HTR-8/SVneo (cell line): ENCODE results near the gene DRGX.

Experiments
- DNase-seq: peaks from one replicate; pipeline ENCODE4 v3.0.0; 2011; ENCODE audit warnings: low spot score, mixed read lengths; ENCODE audit not compliant: insufficient read length
- FAIRE-seq: peaks from 2 replicates; lab custom pipeline; 2011; peaks lifted over from hg19 to GRCh38; lab: Jason Lieb, UNC

Gene DRGX

DNA sequence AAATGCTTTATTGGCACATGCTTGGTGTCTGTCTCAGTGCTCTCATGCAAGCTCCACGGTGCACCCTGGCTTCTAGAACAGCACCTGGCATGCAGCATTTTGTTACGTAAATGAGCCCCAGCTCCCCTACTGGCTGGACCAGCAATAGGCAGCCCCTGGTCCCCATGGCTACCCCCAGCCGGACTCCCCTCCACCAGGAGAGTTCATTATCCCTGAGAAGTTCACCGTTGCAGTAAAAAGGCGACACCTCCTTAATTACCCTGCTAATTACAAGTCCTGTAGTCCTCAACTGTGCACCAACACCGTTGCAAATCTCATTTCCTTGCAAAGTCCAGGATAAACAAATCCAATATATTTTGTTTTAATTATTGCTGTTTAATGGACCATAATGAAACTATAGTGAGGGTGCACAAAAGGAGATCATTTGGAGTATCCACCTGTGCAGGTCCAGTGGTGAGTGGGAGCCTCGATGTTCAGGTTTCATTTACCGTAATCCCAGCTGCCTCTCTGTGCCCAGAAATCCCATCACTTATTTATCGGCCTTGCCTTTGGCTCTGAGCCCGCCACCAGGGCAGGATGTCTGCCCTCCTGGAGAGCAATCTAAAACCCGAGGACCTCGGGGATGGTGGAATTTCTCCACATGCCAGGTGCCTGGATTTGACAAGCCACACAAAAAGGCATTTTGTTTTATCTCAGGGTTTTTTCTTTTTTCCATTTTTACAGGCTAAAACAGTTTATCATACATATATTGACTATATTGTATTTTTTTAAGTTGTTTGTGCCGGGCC, 12.8 kb upstream of the DRGX start:
- DNase-seq, result no peak

DNA sequence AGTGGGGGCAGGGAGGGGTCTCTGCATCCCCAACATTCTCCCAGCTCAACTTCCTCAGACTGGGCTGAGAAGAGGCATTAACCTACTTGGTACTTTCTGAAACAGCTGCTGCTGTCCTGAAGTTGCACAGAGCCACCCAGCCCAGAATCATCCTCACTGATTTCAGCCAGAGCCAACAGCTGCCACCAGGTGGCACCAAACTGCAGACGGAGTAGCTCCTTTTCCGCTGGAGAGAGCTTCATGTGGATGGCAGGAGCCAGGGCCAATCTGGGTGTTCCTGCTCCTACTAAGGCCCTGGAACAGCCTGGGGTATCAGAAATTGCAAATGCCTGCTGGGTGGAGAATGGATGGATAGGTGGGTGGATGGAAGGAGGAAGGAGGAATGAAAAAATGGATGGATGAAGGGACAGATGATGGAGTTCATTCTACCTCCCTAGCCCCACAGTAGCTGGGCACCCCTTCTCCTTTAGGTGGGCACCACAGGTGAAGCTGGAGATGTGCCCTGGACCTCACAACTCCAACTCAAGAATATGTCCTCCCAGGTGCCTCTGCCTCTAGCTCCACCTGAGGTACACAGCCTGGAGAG, 11.8 kb upstream of the DRGX start:
- peak; percentile 82 for DNase-seq
- peak; percentile 55 for FAIRE-seq

More for the DNA sequence above, 12.8 kb upstream of the DRGX start:
- FAIRE-seq, result no peak

DNA sequence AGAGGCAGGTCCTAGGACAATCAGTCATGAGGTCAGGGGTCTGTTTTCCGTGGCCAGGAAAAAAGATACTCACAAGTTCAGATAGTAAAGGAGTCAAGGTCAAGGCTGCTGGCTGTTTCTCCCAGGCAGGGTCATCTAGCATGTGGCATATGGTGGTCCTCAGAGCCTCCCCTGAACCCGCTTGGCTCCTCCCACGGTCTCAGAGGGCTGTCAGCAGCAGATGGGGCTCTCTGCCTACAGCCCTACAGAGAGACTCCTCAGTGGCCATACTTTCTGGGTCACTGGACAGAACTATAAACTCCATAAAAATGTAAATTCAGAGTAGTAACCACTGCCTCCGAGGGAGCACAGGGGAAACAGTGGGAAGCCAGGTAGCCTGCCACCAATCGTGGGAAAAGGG, 11.3 kb upstream of the DRGX start:
- DNase-seq (no peak), FAIRE-seq (no peak)

DNA sequence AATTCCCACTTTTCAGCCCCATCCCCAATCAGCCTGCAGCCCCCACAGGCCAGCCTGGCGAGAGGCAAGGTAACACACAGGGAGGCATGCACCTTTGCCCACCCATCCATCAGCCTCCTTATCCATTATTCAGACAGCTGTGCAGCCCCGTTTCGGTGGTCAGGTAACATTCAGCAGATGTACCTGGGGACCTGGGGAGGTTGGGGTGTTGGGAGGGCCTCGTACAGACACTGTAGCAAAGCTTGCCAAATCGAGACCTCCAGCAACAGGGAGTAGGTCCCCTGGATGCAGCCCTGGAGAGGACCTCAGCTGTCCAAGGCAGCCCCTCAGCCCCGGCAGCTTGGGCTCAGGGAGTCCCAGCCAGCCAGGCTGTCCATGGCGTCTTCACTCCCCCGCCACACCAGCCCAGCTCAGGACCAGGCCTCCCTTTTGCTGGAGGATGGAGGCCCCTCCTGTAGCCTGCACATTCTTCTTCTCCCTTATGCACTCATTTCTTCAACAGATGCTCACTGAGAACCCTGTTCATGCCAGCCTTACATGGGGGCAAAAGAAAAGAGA, 8.5 kb upstream of the DRGX start:
- no peak for DNase-seq
- no peak for FAIRE-seq

DNA sequence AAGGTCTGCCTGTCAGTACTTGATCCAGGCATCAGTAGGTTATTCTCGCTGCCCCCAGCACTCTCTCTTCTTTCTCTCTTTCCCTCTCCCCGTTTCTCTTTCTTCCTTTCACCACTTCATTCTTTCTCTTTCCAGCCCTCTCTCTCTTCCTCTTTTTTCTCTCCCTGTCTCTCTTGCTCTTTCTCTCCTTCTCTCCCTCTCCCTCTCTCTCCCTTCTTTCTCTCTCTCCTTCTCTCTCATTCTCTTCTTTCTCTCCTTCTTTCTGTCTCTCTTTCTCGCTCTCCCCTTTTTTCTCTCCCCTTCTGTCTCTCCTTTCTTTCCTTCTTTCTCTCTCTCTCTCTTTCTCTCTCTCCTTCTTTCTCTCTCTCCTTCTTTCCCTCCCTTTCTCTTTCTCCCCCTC, 7.5 kb upstream of the DRGX start:
- DNase-seq (no peak), FAIRE-seq (no peak)

DNA sequence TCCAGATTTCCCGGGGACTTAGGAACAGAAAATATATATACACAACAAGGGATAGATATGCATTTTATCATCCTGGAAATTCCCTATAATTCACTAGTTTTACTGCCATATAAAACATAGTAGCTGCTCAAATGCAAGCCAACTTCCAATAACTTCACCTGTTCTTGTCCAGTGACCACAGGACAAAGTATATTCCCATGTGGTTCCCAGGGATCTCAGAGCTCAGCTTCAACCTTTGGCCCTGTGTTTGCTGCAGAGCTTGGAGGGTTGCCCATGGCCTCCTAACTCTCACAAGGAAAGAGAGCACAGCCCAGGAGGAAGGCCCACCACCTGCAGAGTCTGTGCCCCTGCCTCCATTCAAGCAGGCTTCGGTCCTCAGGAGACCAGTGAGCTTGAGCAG, 4.5 kb upstream of the DRGX start:
- no peak for DNase-seq
- FAIRE-seq, result no peak

DNA sequence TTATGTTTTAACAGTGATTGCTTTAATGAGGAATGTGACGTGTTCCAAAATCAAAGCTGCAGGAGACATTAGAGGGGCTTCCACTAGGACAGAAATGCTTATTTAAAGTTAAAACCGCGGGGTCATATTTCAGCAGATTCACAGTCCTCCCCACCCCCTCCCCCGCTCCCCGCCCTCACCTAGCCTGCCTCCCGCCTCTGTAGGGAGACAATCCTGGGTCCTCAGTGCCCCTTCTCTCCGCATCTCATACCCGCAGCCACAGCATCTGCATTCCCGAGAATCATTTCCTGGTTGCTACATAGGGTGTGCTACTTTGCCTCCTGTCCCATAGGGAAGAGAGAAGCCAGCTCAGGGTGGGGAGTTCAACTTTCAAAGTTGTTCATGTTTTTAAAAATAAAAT, 3.1 kb upstream of the DRGX start:
- DNase-seq (no peak), FAIRE-seq (no peak)

DNA sequence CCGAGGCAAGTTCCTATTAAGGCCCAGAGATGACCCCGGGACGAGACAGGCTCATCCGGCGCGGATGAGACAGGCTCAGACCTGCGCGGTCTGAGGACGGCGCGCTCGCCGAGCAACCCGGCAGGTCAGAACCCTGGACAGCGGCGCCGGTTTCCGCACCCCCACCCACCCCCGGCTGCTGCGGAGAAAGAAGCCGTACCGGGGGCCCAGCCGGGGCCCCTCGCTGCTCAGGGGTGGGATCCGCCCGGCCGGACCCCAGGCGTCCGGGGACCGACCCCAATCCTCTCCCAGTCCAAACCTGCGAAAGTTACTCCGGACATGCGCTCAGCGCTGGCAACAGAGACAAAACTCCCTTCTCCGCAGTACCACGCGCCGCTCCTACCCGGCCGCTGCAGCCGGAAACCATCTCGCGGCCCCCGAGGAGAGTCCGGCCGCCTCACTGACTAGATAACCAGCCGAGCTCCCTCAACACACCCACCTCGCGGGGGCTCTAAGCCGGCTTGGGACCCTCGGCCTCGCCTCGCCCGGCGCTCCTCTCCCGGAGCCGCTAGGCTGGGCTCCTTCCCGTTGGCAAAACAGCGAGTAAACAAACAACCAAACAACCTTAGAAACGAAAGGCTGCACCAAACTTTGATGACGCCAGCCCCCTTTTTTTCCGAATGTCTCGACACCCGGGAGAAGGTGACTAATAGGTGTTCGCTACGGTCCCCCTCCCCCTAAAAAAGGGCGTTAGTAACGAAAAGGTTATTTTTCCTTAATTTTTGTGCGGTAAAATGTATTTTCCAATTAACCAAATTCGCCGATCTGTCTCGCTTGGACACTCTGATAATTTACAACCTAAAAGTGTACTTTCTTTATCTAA, 2.3 kb upstream of the DRGX start:
- FAIRE-seq, result no peak
- DNase-seq, result peak; percentile 51

DNA sequence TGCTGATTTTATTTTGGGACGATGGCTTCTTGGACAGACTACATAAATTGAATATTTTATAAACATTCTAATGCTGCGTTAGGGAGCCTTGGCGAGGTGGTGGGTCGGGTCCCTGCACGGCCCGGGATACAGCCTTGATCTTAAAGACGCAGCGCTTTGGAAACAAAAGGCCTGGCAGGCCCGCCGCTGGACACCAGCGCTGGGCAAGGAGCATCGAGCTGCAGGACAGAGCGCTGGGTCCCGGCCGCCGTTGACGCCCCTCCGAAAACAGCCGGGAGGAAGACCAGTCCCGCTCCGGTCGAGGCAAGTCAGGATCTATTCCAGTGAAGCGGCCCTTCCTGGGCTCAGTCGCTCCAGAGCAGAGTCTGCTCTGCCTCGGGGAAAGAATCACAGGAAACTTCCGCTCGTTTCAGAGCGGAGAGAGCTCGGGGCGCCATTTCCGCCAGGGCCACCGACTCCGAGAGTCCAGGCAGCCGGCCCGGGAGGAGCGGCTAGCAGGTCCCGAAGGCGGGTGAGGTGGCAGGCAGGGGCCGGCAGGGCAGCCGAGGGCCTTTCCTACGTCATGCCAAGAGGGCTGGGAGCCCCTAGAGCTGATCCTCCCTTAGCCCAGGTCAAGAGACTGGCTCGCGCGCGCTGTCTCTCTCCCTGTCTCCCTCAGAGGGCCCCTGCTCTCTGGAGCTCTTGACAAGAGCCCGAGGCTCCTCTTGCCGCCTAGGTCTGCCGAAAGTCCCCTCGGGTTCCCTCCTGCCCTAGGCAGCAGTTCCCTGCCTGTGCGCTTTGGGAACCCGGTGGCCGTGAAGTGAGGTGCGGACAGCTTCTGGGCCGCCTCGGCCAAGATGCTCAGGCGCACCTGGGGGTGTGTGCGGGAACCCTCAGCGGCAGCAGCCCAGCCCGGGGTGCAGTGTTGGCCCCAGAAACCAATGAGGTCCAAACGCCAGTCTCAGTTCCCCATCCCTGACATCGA, 1.4 kb upstream of the DRGX start:
- FAIRE-seq, result no peak
- no peak for DNase-seq

DNA sequence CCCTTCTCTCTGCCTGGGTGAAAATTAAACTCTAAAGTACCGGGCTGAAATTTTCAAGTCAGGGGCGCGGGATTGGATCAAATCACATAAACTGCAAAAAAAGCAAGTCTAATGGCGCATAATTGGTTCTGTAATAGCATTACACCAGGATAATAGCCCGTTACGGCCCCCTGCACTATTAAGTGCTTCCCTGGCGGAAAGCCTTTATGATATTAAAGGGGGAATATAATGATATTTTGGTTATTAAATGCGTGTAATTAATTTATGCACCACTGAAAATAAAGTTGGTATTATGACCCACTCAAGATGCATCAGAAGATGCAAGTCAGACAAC, 744 bp upstream of the DRGX start:
- DNase-seq, result no peak
- FAIRE-seq, result no peak

DNA sequence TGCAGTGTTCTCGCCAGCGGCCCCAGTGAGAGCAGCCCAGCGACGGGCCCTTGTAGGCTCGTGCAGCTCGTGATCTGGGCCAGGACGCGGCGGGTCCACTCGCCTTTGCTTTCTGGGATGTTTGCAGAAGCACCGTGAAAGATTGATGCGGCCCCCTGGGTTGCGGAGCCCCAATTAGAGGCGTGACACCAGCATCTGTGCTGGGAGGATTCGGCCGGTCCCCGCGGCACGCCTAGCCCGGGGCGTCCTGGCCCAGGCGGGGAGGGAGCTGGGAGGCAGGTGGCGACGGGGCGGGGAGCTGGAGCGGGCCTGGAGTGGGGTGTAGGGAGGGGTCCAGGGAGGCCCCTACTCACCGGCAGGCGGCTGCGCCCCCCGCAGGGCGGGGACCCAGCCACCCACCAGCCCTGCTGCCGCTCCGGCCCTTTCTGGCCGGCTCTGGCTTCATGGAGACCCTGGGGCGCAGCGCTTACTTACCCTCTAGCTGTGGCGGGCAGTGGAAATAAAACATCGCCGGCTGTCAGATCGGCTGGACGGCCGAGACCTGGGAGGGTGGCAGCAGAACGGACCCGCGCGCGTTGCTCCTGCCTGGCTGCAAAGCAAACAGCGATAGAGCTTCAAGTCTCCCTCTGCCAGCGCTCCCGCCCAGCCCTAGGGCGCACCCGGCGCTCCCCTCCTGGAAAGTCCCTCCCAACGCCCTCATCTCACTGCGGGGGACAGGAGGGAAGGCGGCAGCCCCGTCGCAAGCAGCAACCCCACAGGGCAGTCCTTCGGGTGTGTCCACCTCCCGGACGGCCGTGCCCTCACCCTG, 752 bp downstream of the DRGX start:
- no peak for FAIRE-seq
- DNase-seq, result no peak

DNA sequence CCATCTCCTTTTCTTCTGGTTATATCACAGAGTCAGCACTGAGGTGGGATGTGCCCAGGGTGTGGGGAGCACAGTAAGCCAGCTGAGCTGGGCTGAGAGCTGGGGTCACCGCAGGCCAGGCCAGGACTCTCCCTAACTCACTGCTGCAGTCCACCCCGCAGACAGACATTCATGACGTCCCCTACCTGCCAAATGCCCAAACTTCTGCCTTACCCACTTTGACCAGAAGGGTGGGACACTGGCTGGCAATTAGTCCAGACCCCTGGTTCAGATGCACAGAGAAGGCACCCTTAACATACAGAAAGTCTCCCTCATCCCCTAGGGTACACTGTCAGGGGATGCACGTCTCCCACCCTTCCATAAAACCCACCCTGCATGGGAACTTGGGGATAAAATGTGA, 2.1 kb downstream of the DRGX start:
- no peak for FAIRE-seq
- DNase-seq, result no peak

DNA sequence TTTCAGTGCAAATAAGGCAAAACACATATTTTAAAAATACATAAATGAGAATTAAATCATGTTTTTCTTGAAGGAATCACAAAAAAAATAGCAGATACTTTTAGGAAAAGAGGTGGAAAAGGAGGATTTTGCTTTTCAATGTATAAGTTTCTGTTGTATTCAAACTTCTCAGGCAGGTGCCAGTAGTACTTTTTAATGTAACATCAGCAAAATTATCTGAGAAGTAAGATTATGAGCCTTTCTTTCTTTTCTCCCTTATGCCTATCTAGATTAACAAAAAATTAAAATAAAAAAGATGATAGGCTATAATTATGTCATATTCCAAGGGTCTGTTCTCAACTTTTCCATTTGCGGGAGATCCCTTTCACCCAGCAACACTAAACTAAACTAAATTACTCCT, 2.6 kb downstream of the DRGX start:
- DNase-seq (no peak), FAIRE-seq (no peak)

DNA sequence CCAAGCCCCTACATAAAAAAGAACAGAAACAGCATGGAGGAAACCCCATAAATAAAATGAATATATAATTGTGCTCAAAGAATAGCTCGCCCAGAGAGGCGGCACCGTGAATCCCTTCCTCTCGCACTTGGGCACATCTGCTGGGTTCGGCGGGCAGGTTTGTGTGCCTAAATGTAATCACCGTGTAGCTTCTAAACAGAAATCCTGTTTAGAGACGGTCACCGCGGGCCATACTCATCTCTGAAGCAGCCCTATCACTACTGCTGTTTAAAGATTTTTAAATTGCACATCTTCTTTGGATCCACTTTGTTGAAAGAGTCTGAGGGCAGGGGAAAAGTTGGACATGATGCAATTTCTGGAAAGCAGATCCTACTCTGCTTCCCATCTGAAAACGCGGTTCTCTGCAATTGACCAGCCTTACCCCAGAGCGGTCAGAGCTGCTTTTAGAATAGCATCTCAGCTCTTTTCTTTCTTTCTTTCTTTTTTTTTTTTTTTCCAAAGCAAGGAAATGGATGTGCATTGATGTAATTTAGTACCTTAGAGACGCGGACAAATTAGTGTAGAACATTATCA, 6.4 kb downstream of the DRGX start:
- no peak for DNase-seq
- no peak for FAIRE-seq

DNA sequence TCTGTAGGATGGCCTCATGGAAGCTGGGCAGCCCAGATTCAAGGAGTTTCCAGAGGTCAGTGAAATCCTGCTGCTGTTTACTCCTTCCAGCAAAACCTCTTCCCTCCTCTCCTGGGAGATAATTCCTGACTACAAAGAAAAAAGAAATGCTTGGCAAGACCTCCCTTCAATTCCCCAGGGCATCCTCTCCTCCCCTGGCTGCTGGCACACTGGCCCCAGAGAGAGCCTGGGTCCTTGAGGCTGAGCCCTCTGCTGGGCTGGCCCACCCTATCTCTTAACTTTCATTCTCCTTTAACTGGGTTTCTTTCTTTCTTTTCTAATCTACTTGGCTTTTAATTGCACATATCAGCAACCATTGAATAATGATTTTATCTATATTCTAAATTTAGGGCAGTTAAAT, 7.7 kb downstream of the DRGX start:
- no peak for DNase-seq
- no peak for FAIRE-seq

DNA sequence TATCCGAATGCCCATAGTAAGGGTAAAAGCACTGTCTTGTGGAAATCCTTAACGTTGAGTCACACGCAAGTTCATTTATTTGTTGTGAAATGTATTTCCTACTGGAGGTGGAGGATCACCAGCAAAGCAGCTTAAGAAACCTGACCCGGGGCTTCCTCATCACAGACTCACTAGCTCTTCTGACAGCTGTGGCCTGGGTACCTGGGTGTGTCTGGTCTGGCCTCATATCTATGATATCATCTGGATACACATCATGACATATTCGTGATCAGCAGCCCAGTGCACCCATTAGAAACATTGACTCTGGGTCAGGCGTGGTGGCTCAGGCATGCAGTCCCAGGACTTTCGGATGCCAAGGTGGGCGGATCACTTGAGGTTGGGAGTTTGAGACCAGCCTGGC, 8.8 kb downstream of the DRGX start:
- DNase-seq, result peak; percentile 44

DNA sequence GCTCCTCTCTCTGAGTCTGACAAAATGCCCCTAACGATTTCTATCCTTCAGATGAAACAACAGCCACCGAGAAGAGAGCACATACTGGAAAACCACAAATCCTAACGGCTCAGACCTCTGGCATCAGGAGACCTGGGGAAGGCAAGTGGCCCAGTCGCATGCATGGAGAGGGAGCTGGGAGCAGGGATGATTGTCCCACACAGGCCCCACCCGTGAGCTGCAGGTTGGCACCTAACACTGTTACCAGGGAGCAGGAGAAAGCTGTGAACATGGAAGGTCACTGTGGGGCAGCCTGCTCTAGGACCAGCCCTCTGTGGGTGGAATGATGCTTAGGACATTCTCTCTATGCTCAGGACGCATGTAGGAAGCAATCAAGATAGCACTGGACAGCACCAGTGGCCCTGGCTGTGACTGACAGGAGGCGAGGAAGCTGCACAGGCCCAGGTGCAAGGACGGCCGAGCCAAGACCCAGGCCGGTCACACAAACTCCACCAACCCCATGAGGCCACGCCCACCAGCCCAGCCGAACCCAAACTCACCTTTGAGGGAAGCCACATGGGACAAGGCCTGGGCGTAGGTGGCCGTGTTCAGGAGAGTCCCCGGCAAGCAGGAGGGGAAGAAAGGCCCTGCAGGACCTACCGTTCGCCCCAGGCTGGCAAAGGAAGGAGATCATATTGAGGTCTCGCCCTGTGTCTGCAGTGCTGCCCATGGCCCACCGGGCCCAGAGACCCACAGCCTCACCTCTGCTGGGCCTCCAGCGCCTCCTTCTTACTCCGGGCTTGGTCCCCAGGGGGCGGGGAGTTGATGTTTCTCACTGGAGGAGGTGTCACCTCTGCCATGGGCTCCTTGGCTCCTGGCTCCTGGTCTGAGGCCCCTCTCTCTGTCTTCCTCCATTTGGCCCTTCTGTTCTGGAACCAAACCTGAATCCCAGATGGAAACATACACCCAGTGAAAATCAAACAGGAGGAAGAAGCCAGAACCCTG, 9.7 kb downstream of the DRGX start:
- FAIRE-seq (no peak), DNase-seq (no peak)

More for the DNA sequence above, 8.8 kb downstream of the DRGX start:
- FAIRE-seq, result peak; percentile 13
